AG08395 (cell line): Measurements from ENCODE around the gene BRF1.
"Not testable (repeated sequence)": the region's sequence is repeated elsewhere in the genome, so short reads cannot be mapped to it uniquely, and the experiment has no call there.

ENCODE experiments used
- DNase-seq: peaks from one replicate; pipeline ENCODE4 v3.0.0; 2012; ENCODE audit warnings: mixed read lengths, low spot score

Gene BRF1, protein sequence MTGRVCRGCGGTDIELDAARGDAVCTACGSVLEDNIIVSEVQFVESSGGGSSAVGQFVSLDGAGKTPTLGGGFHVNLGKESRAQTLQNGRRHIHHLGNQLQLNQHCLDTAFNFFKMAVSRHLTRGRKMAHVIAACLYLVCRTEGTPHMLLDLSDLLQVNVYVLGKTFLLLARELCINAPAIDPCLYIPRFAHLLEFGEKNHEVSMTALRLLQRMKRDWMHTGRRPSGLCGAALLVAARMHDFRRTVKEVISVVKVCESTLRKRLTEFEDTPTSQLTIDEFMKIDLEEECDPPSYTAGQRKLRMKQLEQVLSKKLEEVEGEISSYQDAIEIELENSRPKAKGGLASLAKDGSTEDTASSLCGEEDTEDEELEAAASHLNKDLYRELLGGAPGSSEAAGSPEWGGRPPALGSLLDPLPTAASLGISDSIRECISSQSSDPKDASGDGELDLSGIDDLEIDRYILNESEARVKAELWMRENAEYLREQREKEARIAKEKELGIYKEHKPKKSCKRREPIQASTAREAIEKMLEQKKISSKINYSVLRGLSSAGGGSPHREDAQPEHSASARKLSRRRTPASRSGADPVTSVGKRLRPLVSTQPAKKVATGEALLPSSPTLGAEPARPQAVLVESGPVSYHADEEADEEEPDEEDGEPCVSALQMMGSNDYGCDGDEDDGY

DNA sequence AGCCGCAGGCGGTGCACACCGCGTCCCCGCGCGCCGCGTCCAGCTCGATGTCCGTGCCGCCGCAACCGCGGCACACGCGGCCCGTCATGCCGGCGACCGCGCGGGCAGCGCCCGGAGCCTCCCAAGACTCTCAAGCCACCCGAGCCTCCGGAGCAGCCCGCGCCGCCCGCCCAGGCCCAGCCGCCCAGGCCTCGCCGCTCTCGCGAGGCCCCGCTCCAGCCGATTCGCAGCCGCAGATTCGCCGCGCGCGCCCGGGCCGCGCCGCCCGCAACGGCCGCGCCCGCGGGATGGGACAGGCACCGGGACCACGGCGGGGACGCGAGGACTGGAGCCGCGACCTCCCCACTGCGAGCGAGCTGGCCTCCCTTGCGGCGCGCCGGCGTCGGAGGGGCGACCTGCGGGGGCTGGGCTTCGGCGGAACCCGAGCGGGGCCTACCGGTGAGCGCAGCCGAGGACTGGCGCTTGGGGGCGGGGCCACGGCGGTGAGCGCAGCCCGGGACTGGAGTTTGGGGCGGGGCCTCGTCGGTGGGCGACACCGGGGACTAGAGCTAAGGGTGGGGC is at the start of gene BRF1:
Gene BRF1, minus strand, starts transcription at position 460 of the 561 bp plus-strand sequence. Its CDS starts 372 bp downstream, at position 88.
- DNase-seq = peak; percentile 95

DNA sequence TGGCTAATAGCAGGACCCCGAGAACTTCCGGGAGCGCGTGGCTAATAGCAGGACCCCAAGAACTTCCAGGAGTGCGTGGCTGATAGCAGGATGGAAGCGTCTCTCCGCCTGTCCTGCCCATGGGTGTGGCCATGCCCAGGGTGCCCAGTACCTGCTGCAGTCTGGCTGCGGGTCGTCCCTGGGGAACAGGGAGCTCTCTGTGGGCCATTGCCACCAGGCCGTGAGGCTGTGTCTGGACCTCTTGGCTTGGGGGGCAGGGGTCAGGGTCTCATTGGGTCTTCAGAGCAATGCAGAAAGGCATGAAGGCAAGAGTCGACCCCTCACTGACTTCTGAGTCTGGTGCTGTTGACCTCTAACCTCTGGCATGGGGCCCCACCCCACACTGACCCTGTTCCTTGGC is 49.2 kb upstream of the BRF1 start:
- DNase-seq = no peak

DNA sequence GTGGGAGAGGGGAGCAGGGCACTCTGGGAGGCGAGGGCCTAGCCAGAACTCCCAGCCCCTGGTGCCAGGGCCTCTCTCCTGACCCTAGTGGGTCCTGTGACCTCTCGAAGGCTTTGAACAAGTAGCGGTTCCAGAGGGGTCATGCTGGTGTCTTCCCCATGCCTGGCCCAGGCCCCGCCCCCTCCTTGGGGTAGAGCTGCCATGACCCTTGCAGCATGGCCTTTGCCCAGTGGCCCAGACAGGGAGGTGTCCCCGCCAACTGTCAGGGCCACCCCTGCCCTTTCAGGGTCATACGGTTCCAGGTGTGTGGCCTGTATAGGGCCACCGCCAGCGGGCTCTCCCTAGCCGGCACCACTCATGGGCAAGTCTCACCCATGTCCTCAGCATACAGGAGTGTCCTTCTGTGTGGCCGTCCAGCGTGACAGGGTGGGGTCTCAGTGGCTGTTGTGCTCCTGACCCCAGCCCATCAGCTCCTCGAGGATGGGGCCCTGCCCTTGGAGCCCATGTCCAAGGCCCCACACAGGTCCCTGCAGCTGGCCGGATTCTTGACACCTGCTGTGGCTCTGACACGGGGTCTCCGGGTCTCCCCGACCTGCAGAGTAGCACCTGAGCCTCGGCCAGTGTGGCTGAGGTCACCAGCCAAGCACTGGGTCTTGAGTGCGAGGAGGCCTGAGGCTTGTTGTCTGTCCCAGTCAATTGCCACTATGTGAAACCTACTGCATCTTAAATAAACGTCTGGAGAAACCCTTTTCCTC is 48.3 kb upstream of the BRF1 start:
- no peak for DNase-seq

DNA sequence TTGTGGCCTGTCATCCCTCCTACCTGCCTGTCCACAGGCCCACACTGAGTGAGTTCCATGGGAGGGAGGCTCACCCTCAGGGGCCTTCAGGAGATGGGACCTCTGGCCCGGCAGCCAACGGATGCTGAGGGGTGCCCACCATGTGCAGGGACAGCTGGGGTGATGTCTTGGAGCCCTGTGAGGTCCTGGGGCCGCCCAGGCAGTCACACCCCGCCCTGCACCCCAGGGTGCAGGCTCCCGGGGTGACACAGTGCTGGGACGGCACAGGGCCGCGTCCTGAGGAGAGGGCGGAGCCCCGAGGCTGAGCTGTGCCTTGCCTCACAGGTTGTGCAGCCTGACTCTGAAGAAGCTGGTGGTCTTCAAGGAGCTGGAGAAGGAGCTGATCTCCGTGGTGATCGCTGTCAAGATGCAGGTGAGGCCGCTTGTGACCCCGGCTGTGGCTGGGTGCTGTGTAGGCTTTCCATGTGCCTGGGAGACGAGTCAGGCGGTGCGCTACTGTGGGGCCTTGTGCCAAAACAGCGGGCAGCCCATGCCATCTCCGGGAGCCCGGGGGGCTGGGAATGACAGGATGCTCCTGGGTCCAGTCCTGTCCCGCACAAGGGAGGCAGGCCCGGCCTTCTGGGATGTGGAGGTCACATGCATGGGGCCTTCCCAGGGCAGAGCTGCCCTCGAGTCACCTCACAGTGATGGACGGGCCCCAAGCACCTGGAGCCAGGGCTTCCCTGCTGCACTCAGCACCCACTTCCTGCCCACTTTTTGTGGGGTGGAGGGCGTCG is 47.6 kb upstream of the BRF1 start:
- no peak for DNase-seq

DNA sequence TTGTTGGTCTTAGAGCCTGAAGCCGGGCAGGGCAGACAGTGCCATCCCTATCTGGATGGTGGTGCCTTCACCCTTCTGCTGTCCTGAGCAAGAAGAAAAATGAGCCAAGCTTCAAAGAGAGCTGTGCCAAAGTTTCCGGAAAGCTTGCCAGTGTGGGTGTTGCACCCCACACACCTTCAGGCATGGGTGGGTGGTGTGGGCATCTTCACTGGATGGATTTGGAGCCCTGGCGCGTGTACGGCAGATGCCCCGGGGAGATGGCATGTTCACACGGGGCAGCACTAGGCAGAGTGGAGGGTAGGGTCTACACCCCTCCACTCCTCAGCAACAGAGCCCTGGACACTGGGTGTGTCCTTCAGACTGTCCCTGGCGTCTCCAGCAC is 46.8 kb upstream of the BRF1 start:
- DNase-seq = no peak

DNA sequence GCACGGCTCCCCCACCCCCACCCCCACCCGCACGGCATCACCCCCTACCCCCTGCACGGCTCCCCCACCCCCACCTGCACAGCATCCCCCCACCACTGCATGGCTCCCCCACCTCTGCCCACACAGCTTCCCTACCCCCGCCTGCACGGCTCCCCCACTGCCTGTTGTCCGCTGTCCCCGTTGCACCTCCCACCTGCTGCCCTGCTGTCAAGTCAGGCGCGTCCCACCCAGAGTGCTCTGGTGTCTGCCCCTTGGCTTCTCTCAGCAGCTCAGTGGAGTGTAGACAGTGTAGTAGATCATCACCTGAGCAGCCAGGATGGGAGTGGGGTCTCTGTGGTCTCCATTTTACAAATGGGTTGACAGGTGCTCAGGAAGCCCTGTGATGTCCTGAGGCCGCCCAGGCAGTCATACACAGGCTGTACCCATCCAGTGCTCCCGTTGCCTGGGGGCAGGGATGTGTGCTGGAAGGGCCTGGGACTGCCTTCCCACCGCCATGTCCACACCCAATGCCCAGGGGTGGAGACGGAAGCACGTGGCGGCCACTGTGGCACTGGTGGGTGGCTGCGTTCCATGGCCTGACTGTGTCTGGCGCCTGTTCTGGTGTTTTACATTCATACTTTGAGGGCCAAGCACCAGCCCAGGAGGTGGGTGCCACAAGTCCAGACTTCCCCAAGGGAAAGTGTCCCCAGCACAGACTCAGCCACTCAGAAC is 46.2 kb upstream of the BRF1 start:
- no peak for DNase-seq

DNA sequence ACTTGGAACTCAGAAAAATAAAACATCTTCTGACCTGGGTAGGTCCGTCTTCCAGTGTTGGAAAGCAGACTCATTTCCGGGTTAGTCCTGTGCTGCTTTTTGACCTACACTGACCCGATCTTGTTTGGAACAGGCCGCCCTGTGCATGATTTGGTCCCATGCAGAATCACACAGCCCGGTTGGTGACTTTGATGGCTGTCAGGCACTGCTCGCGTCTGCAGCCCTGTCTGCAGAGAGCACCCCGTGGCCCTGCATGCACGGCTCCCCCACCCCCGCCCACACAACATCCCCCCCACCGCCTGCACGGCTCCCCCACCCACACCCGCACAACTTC is 45.4 kb upstream of the BRF1 start:
- no peak for DNase-seq

DNA sequence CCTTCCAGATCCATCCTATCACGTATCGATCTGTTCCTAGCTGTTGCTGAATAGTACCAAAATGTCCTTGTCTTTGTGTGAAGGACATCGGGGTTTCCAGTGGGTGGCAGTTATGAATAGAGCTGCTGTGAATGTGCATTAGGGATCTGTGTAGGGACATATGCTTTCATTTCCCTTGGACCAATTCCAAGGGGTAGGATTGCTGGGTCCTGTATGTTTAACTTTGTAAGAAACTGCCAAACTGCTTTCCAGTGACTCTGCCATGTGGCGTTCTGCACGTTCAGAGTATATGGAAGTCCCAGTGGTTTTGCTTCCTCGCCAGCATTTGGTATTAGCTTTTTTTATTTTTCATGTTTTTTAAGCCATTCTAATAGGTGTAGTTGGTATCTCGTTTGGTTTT is 42.4 kb upstream of the BRF1 start:
- no peak for DNase-seq

DNA sequence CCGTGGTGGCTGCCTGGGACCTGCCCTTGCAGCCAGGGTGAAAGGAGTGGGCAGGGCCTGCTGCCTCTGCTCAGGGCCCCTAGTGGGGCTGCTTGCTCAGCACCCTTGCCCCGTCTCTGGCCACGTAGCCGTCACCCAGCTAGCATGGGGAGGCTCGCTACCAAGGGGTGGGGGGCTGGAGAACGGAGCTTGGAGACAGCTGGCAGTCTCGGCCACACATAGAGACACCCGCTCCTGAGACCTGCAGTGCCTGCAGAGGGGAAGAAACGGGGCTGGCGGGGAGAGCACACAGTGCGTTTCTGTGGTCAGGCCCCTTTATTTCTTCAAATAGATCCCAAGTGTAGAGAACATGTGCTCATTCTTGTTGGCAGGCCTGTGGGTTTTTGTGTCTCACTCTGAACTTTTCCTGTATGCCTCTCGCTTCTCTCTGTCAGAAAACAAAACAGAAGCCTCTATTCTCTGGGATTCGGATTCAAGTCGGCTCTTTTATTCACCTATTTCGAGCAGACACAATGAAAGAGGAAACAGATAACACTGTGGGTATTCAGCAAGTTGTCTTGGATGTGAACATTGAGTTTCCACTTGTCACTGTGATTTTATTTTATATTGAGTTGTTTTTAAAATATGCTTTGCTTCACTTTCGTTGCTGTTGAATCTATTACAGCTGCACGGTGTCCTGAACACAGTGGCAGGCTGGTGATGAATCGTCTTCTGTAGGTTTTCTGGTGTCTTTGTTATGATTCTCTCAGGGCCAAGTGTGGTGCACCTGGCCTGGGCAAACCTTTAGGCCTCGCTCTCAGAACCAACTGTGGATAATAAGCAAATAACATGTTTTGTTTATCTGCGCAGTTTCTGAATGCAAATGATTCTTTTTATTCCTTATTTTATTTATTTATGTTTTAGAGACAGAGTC is 40.3 kb upstream of the BRF1 start:
- DNase-seq = peak; percentile 24

DNA sequence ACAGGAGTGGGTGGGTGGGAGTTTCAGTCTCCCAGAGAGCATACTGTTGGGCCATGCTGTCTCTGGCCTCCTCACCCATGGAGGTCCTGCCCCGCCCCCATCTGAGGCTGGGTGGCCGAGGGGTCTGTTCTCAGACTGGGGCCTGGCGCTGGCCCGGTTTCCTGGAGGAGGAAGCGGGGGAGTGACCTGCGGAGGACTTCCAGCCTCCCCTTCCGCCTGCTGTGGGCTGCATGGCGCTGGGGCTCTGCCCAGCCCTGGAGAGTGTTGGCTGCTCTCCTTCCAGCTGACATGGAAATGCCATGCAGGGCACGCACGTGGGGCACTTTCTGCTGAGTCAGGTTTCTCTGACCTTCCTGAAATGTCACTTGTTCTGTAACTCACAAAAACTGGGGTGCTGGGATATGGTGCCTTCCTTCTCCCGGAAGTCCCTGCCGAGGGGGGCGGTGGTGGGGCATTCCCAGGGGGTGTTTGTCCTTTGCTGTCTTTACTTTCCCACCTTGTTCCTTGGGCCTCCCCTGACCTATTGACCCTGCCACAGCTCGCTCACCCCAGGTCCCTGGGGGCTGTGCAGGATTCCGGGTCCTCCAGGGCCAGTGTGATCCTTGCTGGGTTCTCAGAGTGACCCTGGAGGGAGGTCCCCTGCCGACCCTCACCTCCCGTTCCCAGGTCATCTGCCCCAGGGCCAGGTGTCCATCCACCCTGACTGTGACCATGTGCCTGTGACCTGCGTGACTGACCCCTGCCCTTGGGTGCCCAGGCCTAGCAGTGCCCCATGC is 37.4 kb upstream of the BRF1 start:
- peak; percentile 38 for DNase-seq

DNA sequence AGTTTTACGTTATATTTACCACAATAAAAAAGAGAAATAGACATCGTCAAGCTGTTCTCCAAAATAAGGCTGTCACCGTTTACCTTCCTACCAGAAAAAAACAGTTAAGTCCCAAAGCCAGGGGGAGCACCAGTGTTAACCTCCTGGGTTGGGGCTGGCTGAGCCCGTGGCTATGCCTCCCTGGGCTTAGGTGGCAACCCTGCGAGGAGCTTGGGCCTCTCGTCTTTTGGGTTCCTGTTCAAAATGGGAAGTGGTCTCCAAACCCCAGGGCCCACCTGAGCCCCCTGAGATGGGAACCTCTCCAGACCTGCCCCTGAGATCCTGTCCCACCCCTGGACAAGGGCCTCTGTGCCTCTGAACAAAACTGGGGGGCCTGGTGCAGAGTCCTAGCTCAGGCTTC is 36.6 kb upstream of the BRF1 start:
- DNase-seq = no peak

DNA sequence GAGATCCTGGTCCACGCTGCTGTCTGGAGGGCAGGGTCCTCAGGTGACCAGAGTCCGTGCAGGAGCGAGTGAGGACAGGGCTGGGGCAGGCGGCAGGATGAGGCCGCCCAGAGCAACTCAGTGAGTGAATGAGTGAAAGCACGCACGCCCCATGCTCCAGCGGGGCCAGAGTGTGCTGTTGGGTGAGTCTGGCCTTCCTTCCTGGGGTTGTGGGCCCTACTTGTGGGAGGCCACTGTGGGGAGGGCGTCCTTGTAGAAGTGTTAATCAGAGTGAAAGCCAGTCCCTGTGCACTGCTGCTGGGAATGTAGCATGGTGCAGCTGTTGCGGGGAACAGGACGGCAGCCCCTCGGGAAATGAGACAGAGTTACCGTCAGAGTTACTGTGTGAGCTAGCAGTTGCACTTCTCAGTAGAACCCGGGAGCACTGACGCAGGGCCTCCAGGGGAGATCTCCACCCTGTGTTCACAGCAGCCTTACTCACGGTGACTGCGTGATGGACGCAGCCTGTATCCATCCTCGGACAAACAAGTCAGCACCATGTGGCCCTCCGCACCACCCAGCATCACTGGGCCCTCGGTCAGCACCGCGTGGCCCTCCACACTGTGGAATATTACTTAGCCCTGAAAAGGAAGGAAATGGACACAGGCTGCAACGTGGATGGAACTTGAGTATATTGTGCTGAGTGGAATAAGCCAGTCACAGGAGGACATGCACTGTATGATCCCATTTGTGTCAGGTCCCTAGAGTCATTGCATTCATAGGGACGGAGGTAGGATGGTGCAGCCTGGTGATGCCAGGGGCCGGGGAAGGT is 35.9 kb upstream of the BRF1 start:
- no peak for DNase-seq

DNA sequence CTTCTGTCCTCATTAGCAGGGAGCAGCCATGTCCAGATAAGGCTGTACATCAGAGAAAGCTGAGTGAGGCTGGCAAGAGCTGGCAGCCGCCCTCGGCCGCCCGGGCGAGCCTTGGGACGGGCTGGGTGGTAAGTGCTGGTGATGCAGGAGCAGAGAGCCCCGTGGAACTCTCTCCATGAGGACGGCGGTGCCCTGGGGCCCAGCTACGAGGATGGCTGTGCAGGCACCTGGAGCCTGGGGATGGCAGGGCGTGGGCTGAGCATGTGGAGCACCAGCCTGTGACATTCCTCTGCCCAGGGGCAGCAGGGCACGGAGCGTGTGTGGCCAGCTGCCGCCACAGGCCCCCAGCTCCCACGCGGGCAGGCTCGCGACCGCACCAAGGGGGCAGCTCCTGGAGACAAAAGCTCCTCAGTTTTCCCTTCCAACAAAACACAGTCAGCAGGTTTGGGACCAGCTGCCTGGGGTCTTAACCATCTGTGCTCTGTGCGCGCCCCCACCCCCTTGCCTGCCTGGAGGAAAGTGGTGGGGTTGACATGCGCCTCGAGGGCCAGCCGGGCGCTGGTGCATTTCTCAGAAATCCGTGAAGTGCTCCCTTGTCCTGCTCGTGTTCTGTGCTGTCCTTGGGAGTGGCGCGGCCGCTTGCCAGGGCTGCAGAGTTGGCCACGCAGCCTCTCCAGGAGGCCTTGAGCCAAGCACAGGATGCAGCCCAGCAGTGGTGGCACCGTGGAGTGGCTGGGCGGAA is 35.1 kb upstream of the BRF1 start:
- no peak for DNase-seq

DNA sequence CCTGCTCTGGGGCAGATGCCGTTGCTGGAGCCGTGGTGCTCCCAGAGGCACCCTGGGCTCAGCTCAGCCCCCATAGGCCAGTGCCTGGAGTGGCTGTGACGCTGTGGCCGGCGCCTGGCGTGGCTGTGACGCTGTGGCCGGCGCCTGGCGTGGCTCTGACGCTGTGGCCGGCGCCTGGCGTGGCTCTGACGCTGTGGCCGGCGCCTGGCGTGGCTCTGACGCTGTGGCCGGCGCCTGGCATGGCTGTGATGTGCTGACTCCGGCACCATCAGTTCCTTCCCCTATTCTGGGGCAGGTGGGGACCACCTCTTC is 34.4 kb upstream of the BRF1 start:
- DNase-seq = not testable (repeated sequence)

DNA sequence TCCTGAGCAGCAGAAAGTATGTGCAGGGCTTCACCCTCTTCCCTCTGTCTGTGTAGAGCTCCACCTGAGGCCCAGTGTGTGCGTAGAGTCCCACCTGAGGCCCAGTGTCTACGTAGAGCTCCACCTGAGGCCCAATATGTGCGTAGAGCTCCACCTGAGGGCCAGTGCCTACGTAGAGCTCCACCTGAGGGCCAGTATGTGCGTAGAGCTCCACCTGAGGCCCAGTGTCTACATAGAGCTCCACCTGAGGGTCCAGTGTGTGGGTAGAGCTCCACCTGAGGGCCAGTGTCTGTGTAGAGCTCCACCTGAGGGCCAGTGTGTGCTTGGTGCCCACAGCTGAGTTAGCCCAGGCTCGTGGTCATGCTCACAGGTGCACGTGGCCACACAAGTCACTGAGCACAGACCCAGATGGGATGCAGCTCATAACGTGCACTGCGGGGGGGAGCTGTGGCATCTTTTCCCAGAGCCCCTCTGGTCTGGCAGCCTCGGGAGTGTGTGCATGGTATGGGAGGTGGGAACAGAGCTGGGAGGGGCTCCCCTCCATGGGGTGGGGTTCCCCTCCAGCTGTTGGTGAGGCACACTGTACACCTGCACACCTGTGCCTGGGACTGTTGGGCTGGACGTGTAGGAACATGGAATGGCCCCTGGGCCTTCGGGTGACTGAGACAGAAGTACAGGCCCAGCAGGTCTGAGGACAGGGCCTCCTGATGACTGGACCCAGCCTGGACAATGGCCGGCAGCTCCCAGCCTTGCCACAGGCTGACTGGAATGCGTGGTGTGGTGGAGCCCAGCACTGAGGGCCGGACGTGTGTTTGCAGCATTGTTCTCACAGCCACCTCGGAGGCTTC is 33.8 kb upstream of the BRF1 start:
- no peak for DNase-seq

DNA sequence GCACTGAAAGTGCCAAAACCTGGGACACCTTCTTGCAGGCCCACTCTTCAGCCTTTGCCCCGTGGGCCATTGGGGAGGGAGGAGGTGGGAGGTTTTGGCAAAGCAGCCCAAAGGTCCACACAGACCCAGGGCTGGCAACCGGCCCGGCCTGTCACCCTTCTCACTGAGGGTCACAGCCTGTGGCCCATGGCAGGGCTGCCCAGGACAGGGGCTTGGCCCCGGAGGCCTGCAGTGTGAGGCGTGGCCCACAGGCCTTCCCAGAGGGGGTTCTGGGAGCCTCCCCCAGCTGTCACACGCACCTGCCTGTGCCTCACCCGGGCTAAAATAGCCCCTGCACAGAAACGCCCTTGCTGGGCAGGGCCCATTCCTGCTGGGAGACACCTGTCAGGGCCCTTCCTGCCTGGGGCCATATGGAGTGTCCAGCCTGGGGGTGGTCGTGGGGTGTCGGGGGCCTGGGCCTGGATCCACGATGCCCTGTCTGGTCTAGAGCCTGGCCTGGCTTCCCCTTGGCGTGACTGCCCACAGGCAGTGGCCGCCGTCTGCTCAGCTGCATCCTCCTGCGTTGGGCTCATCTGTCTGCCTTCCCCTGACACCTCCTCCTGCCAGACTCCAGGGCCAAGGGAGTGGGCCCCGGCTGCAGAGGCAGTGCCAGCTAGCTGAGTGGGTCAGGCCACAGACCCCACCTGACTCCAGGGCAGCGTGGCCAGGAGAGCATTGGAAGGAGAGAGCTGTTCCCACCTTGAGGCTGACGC is 33.0 kb upstream of the BRF1 start:
- DNase-seq = no peak
